GM18507 (cell line): ENCODE data around the gene CDRT4.
"Not testable (repeated sequence)": the region's sequence is repeated elsewhere in the genome, so short reads cannot be mapped to it uniquely, and the experiment has no call there.

Experiments
- DNase-seq: peaks from one replicate; pipeline ENCODE4 v3.0.0; 2011; ENCODE audit warnings: low read depth; ENCODE audit not compliant: insufficient read length; ENCODE audit errors: extremely low spot score
- FAIRE-seq: peaks from 2 replicates; lab custom pipeline; 2011; peaks lifted over from hg19 to GRCh38; lab: Jason Lieb, UNC

Gene CDRT4

GRCh38 chr17:15464231-15464985 is 3.0 kb downstream of the CDRT4 start:
- DNase-seq (no peak), FAIRE-seq (no peak)

GRCh38 chr17:15462976-15463772 is 4.2 kb downstream of the CDRT4 start:
- FAIRE-seq: no peak
- DNase-seq: no peak

- DNase-seq: no peak
- FAIRE-seq: no peak
These were observed 9.7 kb downstream of the CDRT4 start for GRCh38 chr17:15457723-15458094.

- no peak for FAIRE-seq
- no peak for DNase-seq
These were observed 10.3 kb downstream of the CDRT4 start for GRCh38 chr17:15456972-15457722.

GRCh38 chr17:15456496-15456895 is 10.9 kb downstream of the CDRT4 start:
- DNase-seq (no peak), FAIRE-seq (no peak)

GRCh38 chr17:15454346-15454745 is 13.1 kb downstream of the CDRT4 start:
- FAIRE-seq (no peak), DNase-seq (no peak)

GRCh38 chr17:15453782-15454181 is 13.6 kb downstream of the CDRT4 start:
- no peak for FAIRE-seq

GRCh38 chr17:15453246-15453645 is 14.2 kb downstream of the CDRT4 start:
- FAIRE-seq: no peak
- no peak for DNase-seq

More at GRCh38 chr17:15453782-15454181, 13.6 kb downstream of the CDRT4 start:
- no peak for DNase-seq

- DNase-seq: no peak
- FAIRE-seq: no peak
These were observed 14.7 kb downstream of the CDRT4 start for GRCh38 chr17:15452746-15453145.

GRCh38 chr17:15451680-15452079 is 15.7 kb downstream of the CDRT4 start:
- DNase-seq (no peak), FAIRE-seq (no peak)

- no peak for FAIRE-seq
- DNase-seq: no peak
These were observed 18.9 kb downstream of the CDRT4 start for GRCh38 chr17:15448580-15448956.

GRCh38 chr17:15447928-15448579 is 19.4 kb downstream of the CDRT4 start:
- FAIRE-seq: no peak
- no peak for DNase-seq

GRCh38 chr17:15446036-15446435 is 21.4 kb downstream of the CDRT4 start:
- DNase-seq (no peak), FAIRE-seq (no peak)

GRCh38 chr17:15444805-15445204 is 22.6 kb downstream of the CDRT4 start:
- FAIRE-seq (no peak), DNase-seq (no peak)

- no peak for FAIRE-seq
- DNase-seq: no peak
These were observed 24.9 kb downstream of the CDRT4 start for GRCh38 chr17:15442311-15443180.

GRCh38 chr17:15441315-15441714 is 26.1 kb downstream of the CDRT4 start:
- DNase-seq (no peak), FAIRE-seq (no peak)

GRCh38 chr17:15440347-15440746 is 27.1 kb downstream of the CDRT4 start:
- FAIRE-seq (no peak), DNase-seq (no peak)

GRCh38 chr17:15439205-15439985 is 28.0 kb downstream of the CDRT4 start:
- DNase-seq, FAIRE-seq: not testable (repeated sequence)
